Measurements from ENCODE around the gene SLX4IP.
A peak's percentile ranks its signal among the peaks of the same experiment; 100 is the strongest.

Gene SLX4IP

DNA sequence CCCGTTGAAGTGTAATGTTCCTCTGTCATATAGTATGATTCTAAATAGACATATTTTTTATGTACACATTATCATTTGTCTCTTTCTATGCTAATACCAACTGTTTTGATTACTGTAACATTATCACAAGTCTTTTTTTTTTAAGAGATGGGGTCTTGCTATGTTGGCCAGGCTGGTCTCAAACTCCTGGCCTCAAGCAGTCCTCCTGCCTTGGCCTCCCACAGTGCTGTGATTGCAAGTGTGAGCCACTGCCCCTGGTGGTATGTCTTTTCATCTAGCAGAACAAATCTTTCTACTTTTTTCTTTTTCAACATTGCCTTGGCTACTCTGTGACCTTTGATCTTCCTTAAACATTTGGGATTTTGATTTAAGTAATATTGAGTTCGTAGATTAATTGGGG, 57.7 kb downstream of the SLX4IP start:
- no peak overlapping the region for H3K4me2 ChIP-seq (ENCODE audit: low read length, poor library complexity, severe bottlenecking)
- H2BK15ac ChIP-seq (ENCODE audit: low read depth, poor library complexity, severe bottlenecking): no peak overlapping the region
- H3K14ac ChIP-seq (ENCODE audit: low read length in 2 of 2): no peak overlapping the region
- no peak overlapping the region for H3K18ac ChIP-seq (ENCODE audit: low read depth in 1 of 2, low read length in 2 of 2)
- no peak overlapping the region for H2BK5ac ChIP-seq (ENCODE audit: low read depth, low read length, poor library complexity, severe bottlenecking)
- H4K91ac ChIP-seq (ENCODE audit: low read length): no peak overlapping the region
- no peaks in the 10 kb centered on the region for H3K4me1 ChIP-seq (ENCODE audit: control insufficient read depth, insufficient read depth, low read depth, low read length)
- H3K4me3 ChIP-seq (ENCODE audit: insufficient read depth in 1 of 2, low read depth in 1 of 2, low read length in 2 of 2): no peak overlapping the region
- no peak overlapping the region for H3K9ac ChIP-seq (ENCODE audit: low read length)
- H3K27ac ChIP-seq (ENCODE audit: low read length, poor library complexity, severe bottlenecking): no peak overlapping the region
- no peak overlapping the region for H3K23ac ChIP-seq (ENCODE audit: low read length in 2 of 2)
- WGBS: 92% methylated on average over 1 of the region's 2 CpGs
- H3K36me3 ChIP-seq (ENCODE audit: control insufficient read depth in 1 of 2, insufficient read depth in 2 of 2, low read depth in 1 of 2, low read length in 2 of 2): no peaks in the 10 kb centered on the region
- H4K8ac ChIP-seq (ENCODE audit: low read length): no peak overlapping the region
- no peak overlapping the region for H2AK5ac ChIP-seq (ENCODE audit: low read length, severe bottlenecking)
- no peaks in the 10 kb centered on the region for H3K27me3 ChIP-seq (ENCODE audit: control insufficient read depth in 1 of 2, insufficient read depth in 1 of 2, low read length in 2 of 2)
- H3K4ac ChIP-seq (ENCODE audit: low read depth in 1 of 2, low read length in 2 of 2): no peak overlapping the region
- no peak overlapping the region for H2BK12ac ChIP-seq (ENCODE audit: low read length in 2 of 2)
- no peak for DNase-seq
- no peak overlapping the region for H2AFZ ChIP-seq (ENCODE audit: low read depth, low read length)
- H3K79me1 ChIP-seq (replicated peaks; ENCODE audit: low read length, poor library complexity, severe bottlenecking): peaks cover 12% of the 10 kb centered on the region
- no peak overlapping the region for H2BK120ac ChIP-seq (ENCODE audit: low read depth, low read length)
- H3K9me3 ChIP-seq (ENCODE audit: control insufficient read depth, low read length): no peaks in the 10 kb centered on the region

DNA sequence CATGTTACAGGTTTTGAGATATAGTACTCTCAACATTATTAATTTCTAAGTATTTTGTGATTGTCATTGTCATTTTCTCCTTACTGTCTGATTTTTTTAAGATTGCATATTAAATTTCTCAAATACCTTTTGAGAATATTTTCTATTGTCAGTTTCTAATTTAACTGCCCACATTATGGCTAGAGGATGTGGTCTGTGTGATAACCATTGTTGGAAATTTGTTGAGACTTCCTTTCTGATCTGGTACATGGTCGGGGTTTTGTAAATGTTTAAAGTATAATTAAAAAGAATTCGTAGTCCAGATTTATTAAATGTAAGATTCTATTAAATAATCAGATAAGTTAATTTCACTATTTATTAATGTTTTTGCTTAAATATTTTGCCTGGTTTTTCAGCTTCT, 60.1 kb downstream of the SLX4IP start:
- DNase-seq: no peak
- H3K9me3 ChIP-seq (ENCODE audit: control insufficient read depth, low read length): no peaks in the 10 kb centered on the region
- H3K27me3 ChIP-seq (ENCODE audit: control insufficient read depth in 1 of 2, insufficient read depth in 1 of 2, low read length in 2 of 2): no peaks in the 10 kb centered on the region
- no peak overlapping the region for H3K4me3 ChIP-seq (ENCODE audit: insufficient read depth in 1 of 2, low read depth in 1 of 2, low read length in 2 of 2)
- no peak overlapping the region for H3K9ac ChIP-seq (ENCODE audit: low read length)
- no peaks in the 10 kb centered on the region for H3K36me3 ChIP-seq (ENCODE audit: control insufficient read depth in 1 of 2, insufficient read depth in 2 of 2, low read depth in 1 of 2, low read length in 2 of 2)
- no peak overlapping the region for H3K14ac ChIP-seq (ENCODE audit: low read length in 2 of 2)
- no peak overlapping the region for H2AFZ ChIP-seq (ENCODE audit: low read depth, low read length)
- H4K8ac ChIP-seq (ENCODE audit: low read length): no peak overlapping the region
- no peak overlapping the region for H2AK5ac ChIP-seq (ENCODE audit: low read length, severe bottlenecking)
- H2BK15ac ChIP-seq (ENCODE audit: low read depth, poor library complexity, severe bottlenecking): no peak overlapping the region
- no peak overlapping the region for H3K4me2 ChIP-seq (ENCODE audit: low read length, poor library complexity, severe bottlenecking)
- no peak overlapping the region for H3K27ac ChIP-seq (ENCODE audit: low read length, poor library complexity, severe bottlenecking)
- H3K4ac ChIP-seq (ENCODE audit: low read depth in 1 of 2, low read length in 2 of 2): no peak overlapping the region
- WGBS: no CpG with 5 or more reads among the region's 2 CpGs
- no peak overlapping the region for H2BK5ac ChIP-seq (ENCODE audit: low read depth, low read length, poor library complexity, severe bottlenecking)
- H2BK12ac ChIP-seq (ENCODE audit: low read length in 2 of 2): no peak overlapping the region
- H2BK120ac ChIP-seq (ENCODE audit: low read depth, low read length): no peak overlapping the region
- H3K18ac ChIP-seq (ENCODE audit: low read depth in 1 of 2, low read length in 2 of 2): no peak overlapping the region
- H3K79me1 ChIP-seq (replicated peaks; ENCODE audit: low read length, poor library complexity, severe bottlenecking): peaks cover 9% of the 10 kb centered on the region
- peaks cover 3% of the 10 kb centered on the region for H3K4me1 ChIP-seq (ENCODE audit: control insufficient read depth, insufficient read depth, low read depth, low read length)
- no peak overlapping the region for H3K23ac ChIP-seq (ENCODE audit: low read length in 2 of 2)
- no peak overlapping the region for H4K91ac ChIP-seq (ENCODE audit: low read length)

DNA sequence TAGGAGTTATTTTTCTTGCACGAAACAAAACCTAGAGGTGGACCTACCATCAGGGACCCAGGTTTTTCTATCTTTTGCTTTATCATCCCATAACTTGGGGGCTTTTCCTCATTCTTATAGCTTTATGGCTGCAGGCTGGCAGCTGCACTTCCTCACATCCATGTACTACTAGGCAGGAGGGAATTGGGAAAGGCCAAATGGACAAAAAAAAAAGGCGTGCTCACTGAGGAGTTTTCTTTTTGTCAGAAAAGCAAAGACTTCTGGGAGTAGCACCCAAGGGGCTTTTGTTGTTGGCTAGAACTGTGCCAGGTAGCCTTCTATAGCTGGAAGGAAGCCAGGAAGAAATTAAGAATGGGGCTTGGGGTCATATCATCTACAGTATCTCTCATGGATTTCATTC, 61.4 kb downstream of the SLX4IP start:
- H3K9me3 ChIP-seq (ENCODE audit: control insufficient read depth, low read length): no peaks in the 10 kb centered on the region
- peaks cover 12% of the 10 kb centered on the region for H3K79me1 ChIP-seq (replicated peaks; ENCODE audit: low read length, poor library complexity, severe bottlenecking)
- no peak overlapping the region for H3K18ac ChIP-seq (ENCODE audit: low read depth in 1 of 2, low read length in 2 of 2)
- DNase-seq: no peak
- H2BK5ac ChIP-seq (ENCODE audit: low read depth, low read length, poor library complexity, severe bottlenecking): no peak overlapping the region
- no peak overlapping the region for H3K4me3 ChIP-seq (ENCODE audit: insufficient read depth in 1 of 2, low read depth in 1 of 2, low read length in 2 of 2)
- H3K27me3 ChIP-seq (ENCODE audit: control insufficient read depth in 1 of 2, insufficient read depth in 1 of 2, low read length in 2 of 2): no peaks in the 10 kb centered on the region
- H3K4ac ChIP-seq (ENCODE audit: low read depth in 1 of 2, low read length in 2 of 2): peak overlapping the region in 1 of 2 experiments; percentile 61
- peak overlapping the region; percentile 61 for H2BK120ac ChIP-seq (ENCODE audit: low read depth, low read length)
- no peak overlapping the region for H4K91ac ChIP-seq (ENCODE audit: low read length)
- no peaks in the 10 kb centered on the region for H3K36me3 ChIP-seq (ENCODE audit: control insufficient read depth in 1 of 2, insufficient read depth in 2 of 2, low read depth in 1 of 2, low read length in 2 of 2)
- H3K4me2 ChIP-seq (ENCODE audit: low read length, poor library complexity, severe bottlenecking): no peak overlapping the region
- H3K27ac ChIP-seq (ENCODE audit: low read length, poor library complexity, severe bottlenecking): no peak overlapping the region
- H3K14ac ChIP-seq (ENCODE audit: low read length in 2 of 2): no peak overlapping the region
- H2BK15ac ChIP-seq (ENCODE audit: low read depth, poor library complexity, severe bottlenecking): no peak overlapping the region
- peaks cover 4% of the 10 kb centered on the region for H3K4me1 ChIP-seq (ENCODE audit: control insufficient read depth, insufficient read depth, low read depth, low read length)
- H2AFZ ChIP-seq (ENCODE audit: low read depth, low read length): no peak overlapping the region
- no peak overlapping the region for H3K9ac ChIP-seq (ENCODE audit: low read length)
- 100% methylated on average over 2 of the region's 2 CpGs for WGBS
- no peak overlapping the region for H4K8ac ChIP-seq (ENCODE audit: low read length)
- no peak overlapping the region for H2AK5ac ChIP-seq (ENCODE audit: low read length, severe bottlenecking)
- no peak overlapping the region for H2BK12ac ChIP-seq (ENCODE audit: low read length in 2 of 2)
- H3K23ac ChIP-seq (ENCODE audit: low read length in 2 of 2): no peak overlapping the region

DNA sequence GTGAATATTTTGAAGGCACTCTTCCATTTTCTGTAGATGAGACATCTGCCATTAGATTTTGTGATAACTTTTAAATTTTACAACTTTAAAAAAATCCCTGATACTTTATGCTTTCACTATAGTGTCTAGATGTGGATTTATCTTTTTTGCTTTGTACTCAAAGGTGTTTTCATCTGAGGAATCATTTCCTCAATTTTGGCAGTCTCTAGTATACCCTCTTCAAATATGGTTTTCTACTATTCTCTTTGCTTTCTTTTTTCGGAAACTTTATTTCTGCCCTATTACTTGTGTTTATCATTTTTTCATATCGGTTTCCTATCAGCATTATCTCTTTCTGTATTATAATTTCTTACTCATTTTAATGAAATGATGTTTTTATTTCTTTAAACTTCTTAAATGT, 62.2 kb downstream of the SLX4IP start:
- Histone ChIP-seq H3K27ac (ENCODE audit: low read length, poor library complexity, severe bottlenecking) (no peak overlapping the region), H3K18ac (ENCODE audit: low read depth in 1 of 2, low read length in 2 of 2) (no peak overlapping the region), H3K14ac (ENCODE audit: low read length in 2 of 2) (no peak overlapping the region), H2BK5ac (ENCODE audit: low read depth, low read length, poor library complexity, severe bottlenecking) (no peak overlapping the region), H3K4me1 (ENCODE audit: control insufficient read depth, insufficient read depth, low read depth, low read length) (peaks cover 4% of the 10 kb centered on the region), H2AK5ac (ENCODE audit: low read length, severe bottlenecking) (no peak overlapping the region), H3K36me3 (ENCODE audit: control insufficient read depth in 1 of 2, insufficient read depth in 2 of 2, low read depth in 1 of 2, low read length in 2 of 2) (no peaks in the 10 kb centered on the region), H4K91ac (ENCODE audit: low read length) (no peak overlapping the region), H2BK12ac (ENCODE audit: low read length in 2 of 2) (no peak overlapping the region), H3K27me3 (ENCODE audit: control insufficient read depth in 1 of 2, insufficient read depth in 1 of 2, low read length in 2 of 2) (no peaks in the 10 kb centered on the region), H3K79me1 (replicated peaks; ENCODE audit: low read length, poor library complexity, severe bottlenecking) (peaks cover 12% of the 10 kb centered on the region), H2AFZ (ENCODE audit: low read depth, low read length) (no peak overlapping the region), H3K9me3 (ENCODE audit: control insufficient read depth, low read length) (no peaks in the 10 kb centered on the region), H3K9ac (ENCODE audit: low read length) (no peak overlapping the region), H3K23ac (ENCODE audit: low read length in 2 of 2) (no peak overlapping the region), H3K4me3 (ENCODE audit: insufficient read depth in 1 of 2, low read depth in 1 of 2, low read length in 2 of 2) (no peak overlapping the region), H4K8ac (ENCODE audit: low read length) (no peak overlapping the region), H2BK120ac (ENCODE audit: low read depth, low read length) (no peak overlapping the region), H3K4me2 (ENCODE audit: low read length, poor library complexity, severe bottlenecking) (no peak overlapping the region), H2BK15ac (ENCODE audit: low read depth, poor library complexity, severe bottlenecking) (no peak overlapping the region), H3K4ac (ENCODE audit: low read depth in 1 of 2, low read length in 2 of 2) (no peak overlapping the region)
- WGBS: 100% methylated on average over 1 of the region's 2 CpGs
- DNase-seq: no peak
